Activated T-cell treated with anti-CD3 and anti-CD28 coated beads, Interleukin-2, amount 50 U/mL, for 72 hours (primary cell): ENCODE results near the gene STAM2. TPM values are rescaled to one million over a fixed set of nuclear protein-coding genes. Genes with fewer than 3 reads are reported as not detected.
"Not testable (repeated sequence)": the region's sequence is repeated elsewhere in the genome, so short reads cannot be mapped to it uniquely, and the experiment has no call there.

Source experiments
- ATAC-seq, 2 donors: fragments of 150-1000 bp; cut with Tn5 transposase; replicated peaks in 1 of 2; 2 replicates each; pipeline ENCODE4 v1.10.0; 2021; ENCODE audit warnings: moderate library complexity in 2 of 2, mild to moderate bottlenecking in 1 of 2
- DNase-seq, 2 donors: peaks; one replicate each; pipeline ENCODE4 v3.0.0; 2021 to 2022; ENCODE audit warnings: mixed read lengths in 1 of 2
- H3K27ac Mint-ChIP-seq: one replicate; pipeline ENCODE4 v1.8.0; 2022; ENCODE audit warnings: mild to moderate bottlenecking, moderate library complexity, mixed read lengths
- H3K27me3 Mint-ChIP-seq: one replicate; pipeline ENCODE4 v1.8.0; 2022; ENCODE audit warnings: low read depth, mixed read lengths
- H3K36me3 Mint-ChIP-seq, 2 donors: one replicate each; pipeline ENCODE4 v1.8.0; 2022; ENCODE audit warnings: mixed read lengths in 2 of 2, mild to moderate bottlenecking in 1 of 2; ENCODE audit not compliant: insufficient read depth in 2 of 2
- H3K4me1 Mint-ChIP-seq: one replicate; pipeline ENCODE4 v1.8.0; 2022; ENCODE audit warnings: low read depth, mixed read lengths
- H3K4me3 Mint-ChIP-seq, 2 donors: one replicate each; pipeline ENCODE4 v1.8.0; 2022; ENCODE audit warnings: mild to moderate bottlenecking in 2 of 2, mixed read lengths in 2 of 2, moderate library complexity in 2 of 2
- H3K9me3 Mint-ChIP-seq, 2 donors: one replicate each; pipeline ENCODE4 v1.8.0; 2022; ENCODE audit warnings: mixed read lengths in 2 of 2
- total RNA-seq, 2 donors: library from RNA; stranded (reverse); gene quantifications; one replicate each; pipeline ENCODE4 v1.2.3, GENCODE V29; 2022

STAM2 gene
- total RNA-seq, 2 donors from 2014 or later = 16.7 to 17.1 TPM

- Mint-ChIP-seq H3K9me3 (no peaks in the 10 kb centered on the region), H3K36me3 (no peaks in the 10 kb centered on the region), H3K4me1 (peaks cover 11% of the 10 kb centered on the region), H3K27me3 (peaks cover 30% of the 10 kb centered on the region), H3K27ac (no peak overlapping the region), H3K4me3 (no peak overlapping the region)
- no peak for DNase-seq
- no peak for ATAC-seq
Measured at GRCh38 chr2:152094014-152094413, 81.5 kb downstream of the STAM2 start.

GRCh38 chr2:152093464-152093863 is 82.1 kb downstream of the STAM2 start:
- Mint-ChIP-seq H3K4me3 (no peak overlapping the region), H3K9me3 (no peaks in the 10 kb centered on the region), H3K27ac (no peak overlapping the region), H3K36me3 (no peaks in the 10 kb centered on the region), H3K27me3 (peaks cover 29% of the 10 kb centered on the region), H3K4me1 (peaks cover 10% of the 10 kb centered on the region)
- no peak for DNase-seq
- no peak for ATAC-seq

GRCh38 chr2:152092095-152092494 is 83.5 kb downstream of the STAM2 start:
- no peak for DNase-seq
- Mint-ChIP-seq H3K4me1 (no peaks in the 10 kb centered on the region), H3K36me3 (no peaks in the 10 kb centered on the region), H3K4me3 (no peak overlapping the region), H3K27me3 (peaks cover 18% of the 10 kb centered on the region), H3K9me3 (no peaks in the 10 kb centered on the region), H3K27ac (no peak overlapping the region)
- ATAC-seq = no peak

- not testable (repeated sequence) for H3K4me3 Mint-ChIP-seq, DNase-seq, H3K36me3 Mint-ChIP-seq, H3K27me3 Mint-ChIP-seq, H3K4me1 Mint-ChIP-seq, ATAC-seq, H3K27ac Mint-ChIP-seq, H3K9me3 Mint-ChIP-seq
Measured at GRCh38 chr2:152090726-152091125, 84.8 kb downstream of the STAM2 start.

DNA sequence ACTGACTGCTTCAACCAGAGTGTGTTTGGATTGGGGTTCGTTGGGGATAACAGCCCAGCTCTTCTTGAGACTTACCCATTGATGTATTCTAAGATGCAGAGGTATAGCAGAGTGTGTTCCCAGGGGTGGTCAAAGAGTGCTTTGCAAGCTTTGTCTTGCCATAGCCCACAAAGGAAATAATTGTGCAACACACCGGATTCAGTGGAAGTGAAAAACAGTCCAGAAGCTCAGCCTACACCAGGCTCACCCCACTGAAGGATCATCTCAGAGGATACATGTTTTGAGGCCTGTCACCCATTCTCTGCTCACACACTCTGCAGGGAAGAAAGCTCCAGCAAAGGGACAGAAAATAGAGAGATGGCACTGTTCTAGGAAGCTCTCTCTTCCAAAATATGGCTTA is 86.3 kb downstream of the STAM2 start:
- no peak overlapping the region for H3K4me3 Mint-ChIP-seq
- no peaks in the 10 kb centered on the region for H3K36me3 Mint-ChIP-seq
- no peaks in the 10 kb centered on the region for H3K4me1 Mint-ChIP-seq
- DNase-seq = no peak
- no peak overlapping the region for H3K27ac Mint-ChIP-seq
- H3K27me3 Mint-ChIP-seq = peaks cover 5% of the 10 kb centered on the region
- ATAC-seq = no peak
- no peaks in the 10 kb centered on the region for H3K9me3 Mint-ChIP-seq

DNA sequence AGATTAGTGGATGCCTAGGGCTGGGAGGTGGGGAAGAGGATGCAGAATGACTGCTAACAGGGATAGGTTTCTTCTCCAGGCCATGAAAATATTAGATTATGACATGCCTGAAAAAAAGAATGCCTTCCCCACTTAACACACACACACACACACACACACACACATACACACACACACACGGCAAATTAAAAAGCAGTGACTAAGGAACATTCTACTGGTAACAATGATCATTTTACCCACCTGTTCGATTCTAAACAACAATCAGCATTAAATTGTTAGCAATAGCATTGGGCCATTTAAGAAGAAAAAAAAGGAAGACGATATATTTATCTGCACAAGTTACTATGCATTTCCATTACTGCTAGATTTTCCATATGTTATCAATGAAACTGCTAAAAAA is 87.6 kb downstream of the STAM2 start:
- no peak for DNase-seq
- Mint-ChIP-seq H3K36me3 (no peaks in the 10 kb centered on the region), H3K4me3 (no peak overlapping the region), H3K27ac (no peak overlapping the region), H3K4me1 (no peaks in the 10 kb centered on the region), H3K27me3 (peaks cover 5% of the 10 kb centered on the region), H3K9me3 (no peaks in the 10 kb centered on the region)
- no peak for ATAC-seq

DNA sequence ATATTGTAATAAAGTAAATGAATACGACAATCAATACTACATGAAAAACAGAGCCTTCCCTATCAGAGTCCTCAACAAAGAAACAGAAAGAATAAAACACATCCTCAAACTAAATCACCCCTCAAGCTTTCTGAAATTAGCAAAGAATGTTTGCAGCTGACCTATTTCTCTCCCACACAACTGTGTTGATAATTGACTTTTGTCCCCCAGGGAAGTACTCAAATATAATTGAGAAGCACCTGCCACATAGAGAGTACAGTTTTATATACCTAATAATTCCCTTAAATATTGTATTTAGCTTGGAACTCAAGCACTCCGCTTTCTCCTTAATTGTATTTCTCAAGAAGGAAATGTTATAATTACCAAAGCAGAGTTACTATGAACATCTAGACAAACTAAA is 89.3 kb downstream of the STAM2 start:
- no peak for ATAC-seq
- Mint-ChIP-seq H3K27me3 (peaks cover 5% of the 10 kb centered on the region), H3K4me1 (no peaks in the 10 kb centered on the region), H3K4me3 (no peak overlapping the region), H3K27ac (no peak overlapping the region), H3K9me3 (no peaks in the 10 kb centered on the region), H3K36me3 (no peaks in the 10 kb centered on the region)
- DNase-seq = no peak

DNA sequence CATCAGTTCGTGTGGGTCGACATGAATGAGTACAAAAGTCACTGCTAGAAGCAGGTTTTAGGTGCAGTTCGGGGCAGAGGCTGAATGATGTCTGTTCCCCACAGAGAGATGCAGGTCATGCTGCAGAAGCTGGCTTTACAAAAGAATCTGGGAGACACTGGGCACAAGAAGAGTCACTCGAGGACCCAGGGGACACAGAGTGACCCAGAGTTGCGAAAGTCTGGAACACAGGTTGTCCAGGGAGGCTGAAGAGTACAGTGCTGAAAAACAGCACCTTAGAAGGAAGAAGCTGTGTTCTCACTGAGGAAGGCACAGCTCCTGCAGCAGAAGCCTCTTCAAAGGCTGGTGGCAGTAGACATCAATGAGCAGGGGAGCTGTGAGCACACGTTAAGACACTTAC is 91.5 kb downstream of the STAM2 start:
- Mint-ChIP-seq H3K27me3 (no peaks in the 10 kb centered on the region), H3K9me3 (no peaks in the 10 kb centered on the region), H3K4me1 (no peaks in the 10 kb centered on the region), H3K27ac (no peak overlapping the region), H3K4me3 (no peak overlapping the region), H3K36me3 (no peaks in the 10 kb centered on the region)
- ATAC-seq (no peak), DNase-seq (no peak)

- no peak overlapping the region for H3K27ac Mint-ChIP-seq
- no peaks in the 10 kb centered on the region for H3K36me3 Mint-ChIP-seq
Measured at GRCh38 chr2:152083202-152083875, 92.2 kb downstream of the STAM2 start.

GRCh38 chr2:152078662-152079061 is 96.9 kb downstream of the STAM2 start:
- peaks cover 0 to 4% of the 10 kb centered on the region in 2 donors for H3K9me3 Mint-ChIP-seq
- no peaks in the 10 kb centered on the region for H3K27me3 Mint-ChIP-seq
- ATAC-seq (no peak), DNase-seq (no peak)
- H3K27ac Mint-ChIP-seq = no peak overlapping the region
- no peak overlapping the region for H3K4me3 Mint-ChIP-seq
- no peaks in the 10 kb centered on the region for H3K36me3 Mint-ChIP-seq
- H3K4me1 Mint-ChIP-seq = no peaks in the 10 kb centered on the region

More at GRCh38 chr2:152083202-152083875, 92.2 kb downstream of the STAM2 start:
- H3K9me3 Mint-ChIP-seq = no peaks in the 10 kb centered on the region
- DNase-seq = no peak
- no peak overlapping the region for H3K4me3 Mint-ChIP-seq
- no peaks in the 10 kb centered on the region for H3K4me1 Mint-ChIP-seq
- H3K27me3 Mint-ChIP-seq = no peaks in the 10 kb centered on the region
- no peak for ATAC-seq

GRCh38 chr2:152078023-152078422 is 97.5 kb downstream of the STAM2 start:
- H3K27ac Mint-ChIP-seq = no peak overlapping the region
- no peaks in the 10 kb centered on the region for H3K4me1 Mint-ChIP-seq
- ATAC-seq = no peak
- no peak for DNase-seq
- H3K9me3 Mint-ChIP-seq = peaks cover 0 to 4% of the 10 kb centered on the region in 2 donors
- H3K36me3 Mint-ChIP-seq = no peaks in the 10 kb centered on the region
- H3K27me3 Mint-ChIP-seq = no peaks in the 10 kb centered on the region
- H3K4me3 Mint-ChIP-seq = no peak overlapping the region

DNA sequence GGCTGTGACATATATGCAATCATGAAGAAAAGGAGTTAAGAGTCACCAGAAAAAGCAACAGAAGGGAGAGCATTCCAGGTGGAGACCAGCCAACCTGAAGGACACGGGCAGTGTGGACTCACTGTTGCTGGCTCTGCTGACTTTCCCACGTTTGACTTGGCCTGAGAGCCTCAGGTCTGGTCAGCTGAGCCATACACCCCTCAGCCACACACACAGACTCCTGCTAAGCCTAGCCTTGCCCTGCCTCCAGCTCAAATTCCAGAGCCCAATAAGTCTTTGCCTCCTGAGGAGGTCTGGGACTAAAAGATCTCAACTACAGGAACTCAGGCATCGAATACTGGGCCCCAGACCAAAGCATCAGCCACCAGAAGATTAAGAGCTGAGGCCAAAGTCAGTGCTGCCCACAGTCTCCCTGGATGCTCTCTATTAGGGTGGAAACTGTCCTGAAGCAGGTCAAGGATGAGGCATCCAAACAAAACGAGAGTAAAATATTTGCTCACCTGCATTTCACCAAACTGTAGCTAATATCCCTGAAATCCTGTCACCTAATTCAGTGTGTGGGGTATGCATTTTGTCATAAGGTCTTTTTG is 100.0 kb downstream of the STAM2 start:
- no peak for DNase-seq
- no peaks in the 10 kb centered on the region for H3K4me1 Mint-ChIP-seq
- H3K27ac Mint-ChIP-seq = no peak overlapping the region
- peaks cover 0 to 4% of the 10 kb centered on the region in 2 donors for H3K9me3 Mint-ChIP-seq
- no peak overlapping the region for H3K4me3 Mint-ChIP-seq
- ATAC-seq = no peak
- no peaks in the 10 kb centered on the region for H3K27me3 Mint-ChIP-seq
- H3K36me3 Mint-ChIP-seq = no peaks in the 10 kb centered on the region

DNA sequence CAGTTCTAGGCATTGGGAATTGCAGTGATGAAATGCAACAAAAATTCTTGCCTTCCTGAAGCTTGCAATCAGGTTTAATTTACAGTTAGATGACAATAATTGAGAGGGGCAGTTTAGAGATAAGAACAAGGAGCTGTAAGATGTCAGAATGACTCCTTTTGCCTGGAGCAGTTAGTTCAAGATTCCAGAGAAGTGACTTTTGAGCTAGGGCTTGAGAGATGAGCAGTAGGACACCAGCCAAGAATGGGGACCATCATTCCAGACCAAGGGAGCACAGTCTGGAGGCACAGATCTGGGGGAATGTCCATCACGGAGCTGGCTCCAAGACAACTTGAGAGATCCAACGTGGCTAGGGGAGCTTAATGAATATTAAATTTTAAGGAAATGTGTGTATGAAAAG is 103.6 kb downstream of the STAM2 start:
- Mint-ChIP-seq H3K4me1 (no peaks in the 10 kb centered on the region), H3K27me3 (no peaks in the 10 kb centered on the region), H3K9me3 (peaks cover 0 to 4% of the 10 kb centered on the region in 2 donors), H3K27ac (no peak overlapping the region), H3K4me3 (no peak overlapping the region), H3K36me3 (no peaks in the 10 kb centered on the region)
- ATAC-seq (no peak), DNase-seq (no peak)

DNA sequence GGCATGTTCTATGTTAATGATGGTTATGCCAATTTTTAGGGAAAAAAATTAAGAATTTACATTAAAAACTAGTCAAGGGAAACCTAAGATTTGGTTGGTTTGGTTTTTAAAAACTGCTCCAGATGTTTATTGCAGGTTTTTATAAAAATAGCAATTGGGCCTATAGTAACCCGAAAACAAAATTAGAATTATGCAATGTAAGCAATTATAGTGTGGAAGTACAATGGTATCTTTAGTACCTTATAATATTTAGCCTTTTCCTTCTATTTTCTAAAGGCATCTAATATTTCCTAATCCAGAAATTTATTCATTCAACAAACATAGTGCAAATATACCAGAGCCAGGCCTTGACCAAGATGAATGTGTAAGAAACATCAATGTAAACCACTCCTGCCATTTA is 104.0 kb downstream of the STAM2 start:
- no peak for ATAC-seq
- peaks cover 0 to 4% of the 10 kb centered on the region in 2 donors for H3K9me3 Mint-ChIP-seq
- no peaks in the 10 kb centered on the region for H3K36me3 Mint-ChIP-seq
- H3K27ac Mint-ChIP-seq = no peak overlapping the region
- no peaks in the 10 kb centered on the region for H3K4me1 Mint-ChIP-seq
- no peak for DNase-seq
- H3K27me3 Mint-ChIP-seq = no peaks in the 10 kb centered on the region
- no peak overlapping the region for H3K4me3 Mint-ChIP-seq
